DMS 273 (cell line): ENCODE data around the gene TMEM150C.

ENCODE experiments used
- DNase-seq: peaks from one replicate; lab custom pipeline; 2025; ENCODE audit not compliant: unreplicated experiment; lab: John Stamatoyannopoulos, UW

Gene TMEM150C

DNA sequence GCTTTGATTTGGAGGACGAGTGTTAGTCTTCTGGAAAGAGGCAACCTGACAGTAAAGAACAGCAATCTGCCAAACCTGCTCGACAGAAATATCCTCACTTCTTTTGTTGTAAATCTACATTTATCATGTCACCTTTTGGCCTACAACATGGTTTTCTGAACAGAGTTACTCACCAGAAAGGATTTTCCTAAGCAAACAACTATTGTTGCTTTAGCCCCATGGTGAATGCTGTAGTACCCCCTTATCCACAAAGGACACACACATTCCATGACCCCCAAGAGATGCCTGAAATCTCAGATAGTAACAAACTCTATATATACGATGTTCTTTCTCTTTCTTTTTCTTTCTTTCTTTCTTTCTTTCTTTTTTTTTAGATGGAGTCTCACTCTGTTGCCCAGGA is 42.7 kb downstream of the TMEM150C start:
- no peak for DNase-seq

GRCh38 chr4:82517043-82517442 is 44.7 kb downstream of the TMEM150C start:
- DNase-seq: no peak

DNA sequence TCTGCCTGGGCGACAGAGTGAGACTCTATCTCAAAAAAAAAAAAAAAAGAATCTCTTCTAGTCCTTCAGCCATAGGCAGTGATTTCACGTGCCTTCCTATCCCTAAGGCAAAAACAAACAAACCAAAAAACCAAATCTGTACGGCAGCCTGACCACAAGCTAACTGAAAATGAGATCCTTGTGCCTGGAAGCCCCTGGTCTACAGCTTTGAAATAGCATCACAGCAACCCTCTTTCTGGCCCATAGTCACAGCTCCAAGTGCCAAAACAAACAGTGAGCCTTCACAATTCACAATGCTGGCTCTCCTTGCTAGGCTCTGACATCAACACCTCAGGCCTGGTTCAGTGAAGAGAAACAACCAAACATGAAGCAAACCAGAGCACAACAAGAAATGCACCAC is 46.1 kb downstream of the TMEM150C start:
- no peak for DNase-seq

DNA sequence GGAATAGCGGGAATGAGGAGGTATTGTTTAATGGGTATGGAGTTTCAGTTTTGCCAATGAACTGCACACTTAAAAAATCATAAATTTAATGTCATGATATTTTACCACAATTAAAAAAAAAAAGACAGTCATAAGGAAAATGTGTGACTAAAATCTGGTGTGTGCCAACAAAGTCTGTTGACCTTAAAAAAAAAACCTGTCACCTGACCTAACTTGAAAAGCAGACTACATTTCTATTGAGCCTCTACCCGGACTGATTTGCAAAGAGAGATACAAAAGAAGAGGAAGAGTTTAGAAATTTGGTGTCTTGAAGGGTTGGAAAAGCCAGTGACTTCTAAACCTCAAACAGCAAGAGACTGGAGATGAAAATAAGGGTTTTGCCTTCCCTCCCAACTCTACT is 48.4 kb downstream of the TMEM150C start:
- DNase-seq: no peak

DNA sequence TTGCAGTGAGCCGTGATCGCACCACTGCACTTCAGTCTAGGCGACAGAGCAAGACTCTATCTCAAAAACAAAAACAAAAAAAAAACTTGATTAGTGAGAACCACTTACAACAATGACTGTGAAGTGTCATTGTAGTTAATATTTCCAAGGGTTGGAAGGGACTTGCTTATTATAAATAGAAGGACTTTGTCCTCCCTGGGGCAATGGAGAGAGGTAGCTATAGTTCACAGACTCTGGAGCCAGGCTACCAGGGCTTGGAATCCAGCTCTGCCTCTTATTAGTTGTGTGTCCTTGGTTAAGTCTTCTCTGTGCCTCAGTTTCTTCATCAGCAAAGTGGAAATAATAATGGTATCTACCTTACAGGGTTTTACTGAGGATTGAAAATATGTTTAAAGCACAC is 51.6 kb downstream of the TMEM150C start:
- no peak for DNase-seq

DNA sequence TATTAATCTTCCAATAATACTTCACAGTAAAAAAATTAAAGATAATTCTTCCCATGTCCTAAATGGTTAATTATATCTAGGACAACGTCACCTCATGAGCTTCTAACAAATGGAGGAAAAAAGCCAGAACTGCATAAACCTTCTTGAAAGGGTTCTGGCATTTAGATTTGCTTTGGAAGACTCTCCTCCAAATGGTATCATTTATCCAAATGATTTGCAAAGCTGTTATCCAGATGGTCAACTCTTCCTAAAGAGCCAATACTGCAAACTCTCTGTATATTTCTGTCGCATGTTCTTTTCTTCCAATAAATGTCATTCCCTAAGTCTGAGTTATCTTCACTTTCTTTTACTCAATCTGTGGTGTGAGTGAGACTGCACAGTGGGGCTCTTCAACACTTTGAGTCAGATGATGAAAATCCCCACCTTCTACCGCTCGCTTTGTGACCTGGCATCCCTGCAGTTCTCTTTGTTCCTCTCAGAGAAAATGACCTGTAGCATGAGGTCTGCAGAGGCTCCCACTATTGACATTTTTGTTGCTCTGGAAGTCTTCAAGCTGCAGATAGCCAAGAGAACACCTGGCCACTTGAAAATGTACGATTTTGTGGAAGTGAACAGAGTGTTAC is 52.9 kb downstream of the TMEM150C start:
- DNase-seq: peak; percentile 4

GRCh38 chr4:82508011-82508410 is 53.8 kb downstream of the TMEM150C start:
- no peak for DNase-seq

- no peak for DNase-seq
These were observed 60.7 kb downstream of the TMEM150C start for GRCh38 chr4:82501154-82501442.

- peak; percentile 8 for DNase-seq
These were observed 61.2 kb downstream of the TMEM150C start for GRCh38 chr4:82500435-82501153.

- DNase-seq: peak; percentile 19
These were observed 61.9 kb downstream of the TMEM150C start for GRCh38 chr4:82499738-82500434.

GRCh38 chr4:82496349-82496748 is 65.4 kb downstream of the TMEM150C start:
- no peak for DNase-seq

GRCh38 chr4:82495666-82496065 is 66.1 kb downstream of the TMEM150C start:
- DNase-seq: no peak

DNA sequence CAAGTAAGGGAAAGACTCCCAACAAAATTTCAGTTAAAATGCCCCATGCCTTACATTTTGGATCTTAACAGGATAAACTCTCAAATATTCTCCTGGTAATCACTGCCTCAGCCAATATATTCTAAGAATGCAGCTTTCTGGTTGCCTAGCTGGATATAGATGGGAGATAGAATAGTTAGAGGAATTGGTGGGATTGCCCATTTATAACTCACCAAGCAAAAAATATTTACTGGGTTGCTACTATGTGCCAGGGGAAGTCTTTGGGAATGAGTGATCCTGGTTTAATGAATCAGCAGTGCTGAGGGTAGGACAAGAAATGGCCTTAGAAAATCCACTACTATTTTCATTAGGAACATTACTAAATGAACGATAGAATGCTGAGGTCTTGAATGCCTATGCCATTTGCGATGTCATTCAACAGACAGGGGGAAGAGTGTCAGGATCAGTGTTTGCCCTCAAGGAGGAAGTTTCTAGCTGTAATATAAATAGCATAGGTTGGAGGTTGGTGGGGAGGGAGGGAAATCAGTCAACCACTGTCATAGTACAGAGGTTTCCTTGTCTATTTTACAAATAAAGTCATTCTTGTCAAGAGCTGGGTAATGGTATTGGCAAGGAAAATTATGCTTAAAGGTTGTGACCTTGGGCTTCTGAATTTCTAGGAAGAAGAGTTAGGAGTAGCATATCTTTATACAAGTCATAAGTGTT is 67.9 kb downstream of the TMEM150C start:
- DNase-seq: no peak

- DNase-seq: peak; percentile 78
These were observed 70.4 kb downstream of the TMEM150C start for GRCh38 chr4:82491251-82491960.

DNA sequence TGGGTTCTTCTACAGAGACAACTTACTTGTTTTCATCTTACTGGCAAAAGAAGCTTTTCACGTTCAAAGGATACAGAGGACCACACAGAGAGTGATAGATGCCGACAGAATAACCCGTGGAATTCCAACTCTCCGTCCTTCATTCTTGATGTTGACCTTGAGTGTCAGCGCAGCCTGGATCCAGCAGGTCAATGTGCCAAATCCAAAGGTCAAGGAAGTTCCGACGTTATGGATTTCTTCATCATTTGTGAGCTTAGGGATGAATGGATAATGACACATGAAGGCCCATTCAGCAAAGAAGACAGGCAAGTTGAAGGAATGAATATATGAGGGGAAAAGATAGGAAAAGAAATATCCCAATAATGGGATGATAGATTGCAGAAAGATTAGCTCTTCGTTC is 71.8 kb downstream of the TMEM150C start:
- DNase-seq: no peak

DNA sequence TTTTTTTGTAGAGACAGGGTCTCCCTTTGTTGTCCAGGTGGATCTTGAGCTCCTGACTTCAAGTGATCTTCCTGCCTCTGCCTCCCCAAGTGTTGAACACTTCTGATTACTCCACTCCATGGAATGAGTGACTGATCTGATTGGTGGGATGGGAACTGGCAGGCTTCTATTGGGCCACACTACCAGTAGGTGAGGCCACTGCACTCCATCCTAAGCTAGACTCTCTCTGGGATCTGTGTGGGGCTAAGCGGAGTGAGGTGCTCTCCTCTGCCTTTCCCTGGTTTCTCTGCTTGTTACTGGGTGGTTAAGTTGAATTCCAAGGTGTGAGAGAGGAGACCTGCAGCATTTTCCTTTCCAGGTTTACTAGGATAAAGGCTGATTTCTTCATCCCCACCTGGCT is 72.7 kb downstream of the TMEM150C start:
- DNase-seq: no peak

DNA sequence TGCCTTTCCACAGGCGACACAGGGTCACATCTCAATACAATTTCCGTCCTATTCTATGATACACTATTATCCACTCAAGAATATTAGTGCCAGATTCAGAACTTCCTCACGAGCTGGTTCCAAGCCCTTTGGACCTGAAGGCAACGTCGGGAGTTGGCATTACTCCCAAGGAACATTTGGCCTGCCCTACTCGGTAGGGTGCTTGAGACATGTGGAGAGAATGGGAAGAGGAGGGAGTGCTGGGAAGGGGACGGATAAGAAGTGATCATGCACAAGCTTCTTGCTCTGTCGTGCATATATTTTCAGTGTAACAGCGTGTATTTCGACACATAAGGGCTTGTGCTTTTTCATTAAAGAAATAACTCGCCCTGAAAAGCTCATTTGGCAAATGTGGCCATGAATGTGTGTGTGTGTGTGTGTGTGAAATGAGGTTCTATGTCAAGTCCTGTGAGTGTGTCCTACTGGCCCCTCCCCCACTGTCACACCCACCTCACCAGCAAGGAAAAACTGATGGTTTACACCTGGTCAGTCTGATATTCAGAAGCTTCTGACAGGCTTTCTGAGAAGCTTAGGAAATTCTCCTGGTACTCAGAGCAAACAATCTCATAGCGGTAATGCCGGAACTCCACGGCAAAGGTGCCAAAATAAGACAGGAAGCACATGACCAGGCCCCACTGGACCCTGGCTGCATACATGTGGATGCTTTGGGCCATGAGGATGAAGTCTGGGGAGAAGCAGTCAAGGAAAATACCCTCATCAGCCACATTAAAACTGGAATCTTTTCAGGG is 76.6 kb downstream of the TMEM150C start:
- DNase-seq: peak; percentile 38

- no peak for DNase-seq
These were observed 79.4 kb downstream of the TMEM150C start for GRCh38 chr4:82482387-82482786.

DNA sequence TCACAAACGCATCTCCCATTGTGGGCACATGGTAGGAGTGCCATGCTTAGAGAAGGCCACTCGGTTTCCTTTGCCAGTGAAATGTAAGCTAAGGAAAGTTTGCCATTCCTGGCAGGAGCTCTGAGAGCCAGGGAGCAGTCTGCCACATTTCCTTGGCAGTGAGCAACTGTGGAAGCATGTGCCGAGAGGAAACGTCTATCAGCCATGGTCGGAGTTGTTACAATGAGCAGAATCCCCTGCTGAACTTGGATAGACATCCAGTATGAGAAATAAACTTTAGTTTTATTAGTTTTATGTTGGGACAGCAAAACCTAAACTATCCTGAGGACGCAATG is 80.3 kb downstream of the TMEM150C start:
- no peak for DNase-seq

DNA sequence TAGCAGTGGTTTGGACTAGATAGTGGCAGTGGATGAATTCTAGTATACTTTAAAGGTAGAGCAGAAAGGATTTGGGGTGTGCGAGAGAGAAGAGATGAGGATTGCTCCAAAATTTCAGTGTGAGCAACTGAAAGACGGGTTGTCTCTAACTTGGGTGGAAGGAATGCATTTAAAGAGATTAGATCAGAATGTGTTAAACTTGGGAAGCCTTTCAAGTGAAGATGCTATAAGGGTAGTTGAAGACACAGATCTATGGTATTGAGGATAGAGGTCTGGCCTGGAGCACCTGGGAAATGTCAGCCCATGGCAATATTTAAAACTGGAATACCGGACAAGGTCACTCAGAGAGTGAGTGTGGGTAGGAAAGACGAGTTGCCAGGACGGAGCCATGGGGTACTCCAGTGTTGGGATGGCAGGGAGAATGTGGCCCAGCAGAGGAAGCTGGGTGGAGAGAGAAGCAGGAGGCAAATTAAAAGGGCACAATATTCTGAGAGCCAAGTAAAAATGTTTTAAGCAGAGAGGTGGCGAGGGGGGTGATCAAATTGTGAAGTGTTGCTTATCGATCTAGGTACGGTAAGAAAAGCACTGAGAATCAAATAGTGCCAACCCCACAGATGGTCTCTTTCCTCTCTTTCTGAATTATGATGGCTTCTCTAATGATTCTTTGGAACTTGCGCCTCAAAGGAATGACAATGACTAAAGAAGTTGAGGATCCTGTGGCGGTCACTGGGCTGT is 80.8 kb downstream of the TMEM150C start:
- DNase-seq: no peak
